Measurements from ENCODE around the gene LRR1. TPM values are rescaled to one million over a fixed set of nuclear protein-coding genes. Genes with fewer than 3 reads are reported as not detected.
"Not testable (repeated sequence)": the region's sequence is repeated elsewhere in the genome, so short reads cannot be mapped to it uniquely, and the experiment has no call there.

Gene LRR1
- total and polyA plus RNA-seq, 4 donors: 6.8 to 11.3 (median 9.6) TPM

- no peak overlapping the region for H3K4me3 ChIP-seq (ENCODE audit: low read depth, low read length)
- no peaks in the 10 kb centered on the region for H3K9me3 ChIP-seq (ENCODE audit: control insufficient read depth, insufficient read depth, low read length)
- peaks cover 3% of the 10 kb centered on the region for H3K4me1 ChIP-seq (ENCODE audit: control insufficient read depth, insufficient read depth, low read length)
- H3K27me3 ChIP-seq (ENCODE audit: control insufficient read depth, insufficient read depth, low read length): no peaks in the 10 kb centered on the region
- H3K36me3 ChIP-seq (ENCODE audit: control insufficient read depth, insufficient read depth, low read length): peaks cover 10% of the 10 kb centered on the region
- no peak for DNase-seq (ENCODE audit: low read depth in 4 of 6, low spot score in 6 of 6)
- H3K27ac ChIP-seq (ENCODE audit: low read depth, low read length): no peak overlapping the region
Measured at GRCh38 chr14:49642163-49642562, 43.4 kb downstream of the LRR1 start.

DNA sequence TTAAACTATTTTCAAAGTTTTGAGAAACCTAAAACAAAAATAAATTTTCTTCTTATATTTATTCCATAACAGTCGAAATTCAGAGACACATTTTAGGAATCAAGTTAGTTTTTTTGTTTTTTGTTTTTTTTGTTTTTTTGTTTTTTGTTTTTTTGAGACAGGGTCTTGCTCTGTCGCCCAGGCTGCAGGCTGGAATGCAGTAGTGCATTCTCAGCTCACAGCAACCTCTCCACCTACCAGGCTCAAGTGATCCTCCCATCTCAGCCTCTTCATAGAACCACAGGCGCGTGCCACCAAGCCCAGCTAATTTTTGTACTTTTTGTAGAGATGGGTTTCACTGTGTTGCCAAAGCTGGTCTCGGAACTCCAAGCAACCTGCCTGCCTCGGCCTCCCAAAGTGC lies 54.8 kb downstream of the LRR1 start:
- Histone ChIP-seq H3K27me3 (ENCODE audit: control insufficient read depth, insufficient read depth, low read length) (no peaks in the 10 kb centered on the region), H3K4me1 (ENCODE audit: control insufficient read depth, insufficient read depth, low read length) (no peaks in the 10 kb centered on the region), H3K9me3 (ENCODE audit: control insufficient read depth, insufficient read depth, low read length) (no peaks in the 10 kb centered on the region), H3K36me3 (ENCODE audit: control insufficient read depth, insufficient read depth, low read length) (no peaks in the 10 kb centered on the region), H3K27ac (ENCODE audit: low read depth, low read length) (no peak overlapping the region), H3K4me3 (ENCODE audit: low read depth, low read length) (no peak overlapping the region)
- DNase-seq (ENCODE audit: low read depth in 4 of 6, low spot score in 6 of 6): no peak
- no CpG with 5 or more reads among the region's 6 CpGs for WGBS (ENCODE audit: insufficient coverage)

DNA sequence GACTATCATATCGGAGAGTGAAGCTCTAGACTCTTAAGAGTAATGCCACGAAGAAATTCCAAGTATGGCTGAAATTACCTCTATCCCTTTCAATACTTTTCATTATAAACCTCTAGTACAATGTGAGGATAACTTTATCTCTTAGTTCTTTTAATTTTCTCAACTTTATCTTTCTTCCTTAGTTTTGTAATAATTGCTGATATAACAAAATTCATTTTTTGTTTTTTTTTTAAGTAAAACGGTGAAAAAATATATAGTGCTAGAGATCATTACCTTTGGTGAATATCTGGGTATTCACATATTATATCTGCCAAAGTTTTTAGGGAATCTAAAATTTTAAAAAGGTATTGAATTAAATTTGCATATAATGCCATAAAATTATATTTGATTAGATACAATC lies 55.8 kb downstream of the LRR1 start:
- WGBS (ENCODE audit: insufficient coverage): no CpG with 5 or more reads among the region's 3 CpGs

GRCh38 chr14:49657500-49657899 lies 58.8 kb downstream of the LRR1 start:
- not testable (repeated sequence) for H3K36me3 ChIP-seq (ENCODE audit: control insufficient read depth, insufficient read depth, low read length); DNase-seq (ENCODE audit: low read depth in 4 of 6, low spot score in 6 of 6); H3K27ac ChIP-seq (ENCODE audit: low read depth, low read length); H3K27me3 ChIP-seq (ENCODE audit: control insufficient read depth, insufficient read depth, low read length); H3K4me1 ChIP-seq (ENCODE audit: control insufficient read depth, insufficient read depth, low read length); H3K9me3 ChIP-seq (ENCODE audit: control insufficient read depth, insufficient read depth, low read length); H3K4me3 ChIP-seq (ENCODE audit: low read depth, low read length)
- 100% methylated on average over 2 of the region's 6 CpGs for WGBS (ENCODE audit: insufficient coverage)

More for the DNA sequence above, 55.8 kb downstream of the LRR1 start:
- Histone ChIP-seq H3K4me1 (ENCODE audit: control insufficient read depth, insufficient read depth, low read length) (no peaks in the 10 kb centered on the region), H3K9me3 (ENCODE audit: control insufficient read depth, insufficient read depth, low read length) (no peaks in the 10 kb centered on the region), H3K36me3 (ENCODE audit: control insufficient read depth, insufficient read depth, low read length) (no peaks in the 10 kb centered on the region), H3K4me3 (ENCODE audit: low read depth, low read length) (no peak overlapping the region), H3K27ac (ENCODE audit: low read depth, low read length) (no peak overlapping the region), H3K27me3 (ENCODE audit: control insufficient read depth, insufficient read depth, low read length) (no peaks in the 10 kb centered on the region)
- DNase-seq (ENCODE audit: low read depth in 4 of 6, low spot score in 6 of 6): no peak

DNA sequence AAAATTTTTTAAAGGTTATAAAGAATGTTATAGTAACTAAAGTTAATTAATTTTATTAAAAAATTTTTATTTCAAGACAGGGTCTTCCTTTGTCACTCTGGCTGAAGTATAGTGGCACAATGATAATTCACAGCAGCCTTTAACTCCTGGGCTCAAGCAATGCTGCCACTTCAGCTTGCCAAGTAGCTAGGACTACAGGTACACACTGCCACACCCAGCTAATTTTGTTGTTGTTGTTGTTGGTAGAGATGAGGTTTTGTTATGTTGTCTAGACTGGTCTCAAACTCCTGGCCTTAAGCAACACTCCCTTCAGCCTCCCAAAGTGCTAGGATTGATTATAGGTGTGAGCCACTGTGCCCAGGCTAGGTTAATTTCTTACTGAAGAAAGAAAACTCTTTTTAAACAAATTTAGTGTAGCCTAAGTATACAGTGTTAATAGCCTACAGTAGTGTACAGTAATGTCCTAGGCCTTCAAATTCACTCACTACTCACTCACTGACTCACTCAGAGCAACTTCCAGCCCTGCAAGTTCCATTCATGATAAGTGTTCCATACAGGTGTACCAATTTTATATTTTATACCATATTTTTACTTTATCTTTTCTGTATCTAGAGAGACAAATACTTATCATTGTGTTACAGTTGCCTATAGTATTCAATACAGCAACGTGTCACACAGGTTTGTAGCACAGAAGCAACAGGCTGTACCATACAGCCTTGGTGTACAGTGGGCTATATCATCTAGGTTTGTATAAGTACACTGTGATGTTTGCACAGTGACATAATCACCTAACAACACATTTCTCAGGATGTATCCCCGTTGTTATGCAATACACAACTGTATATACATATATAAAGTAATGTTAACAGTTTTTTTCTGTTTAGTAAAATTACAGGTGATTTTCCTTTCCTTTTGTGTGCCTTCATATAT lies 61.1 kb downstream of the LRR1 start:
- Histone ChIP-seq H3K36me3 (ENCODE audit: control insufficient read depth, insufficient read depth, low read length) (no peaks in the 10 kb centered on the region), H3K27ac (ENCODE audit: low read depth, low read length) (no peak overlapping the region), H3K4me3 (ENCODE audit: low read depth, low read length) (no peak overlapping the region), H3K4me1 (ENCODE audit: control insufficient read depth, insufficient read depth, low read length) (no peaks in the 10 kb centered on the region), H3K27me3 (ENCODE audit: control insufficient read depth, insufficient read depth, low read length) (no peaks in the 10 kb centered on the region), H3K9me3 (ENCODE audit: control insufficient read depth, insufficient read depth, low read length) (no peaks in the 10 kb centered on the region)
- WGBS (ENCODE audit: insufficient coverage): no CpG with 5 or more reads among the region's 2 CpGs
- no peak for DNase-seq (ENCODE audit: low read depth in 4 of 6, low spot score in 6 of 6)

Small RNAs within 50 kb of the gene (small RNA-seq; reads per million reads assigned to genes)
- gene AL139099.3 (ENCODE audit: low replicate concordance) (not detected), gene AL139099.4 (ENCODE audit: low replicate concordance) (not detected), gene RF00019 (ENCODE audit: low replicate concordance) (not detected), gene RNA5SP384 (ENCODE audit: low replicate concordance) (not detected)

Other genes with a start within 250 kb of the LRR1 start
- 1,000 to 10,000 TPM in 1 of 2 donors, 100 to 1,000 TPM in 1; 808 to 2,775 TPM for gene RPS29, start 12.6 kb upstream of the LRR1 start, total RNA-seq
- 1,000 to 10,000 TPM; 1,015 to 1,156 TPM for gene RPS29, start 12.6 kb upstream of the LRR1 start, polyA plus RNA-seq (ENCODE audit: insufficient read length in 2 of 2)
- 100 to 1,000 TPM in 1 of 2 donors, 10 to 100 TPM in 1; 77.6 to 249 TPM for gene RPL36AL, start 21.7 kb downstream of the LRR1 start, total RNA-seq
- 100 to 1,000 TPM; 136 to 153 TPM for gene RPL36AL, start 21.7 kb downstream of the LRR1 start, polyA plus RNA-seq (ENCODE audit: insufficient read length in 2 of 2)
- 10 to 100 TPM; 36.5 to 39.1 TPM for gene MGAT2, start 21.9 kb downstream of the LRR1 start, total RNA-seq
- 10 to 100 TPM; 17.3 to 27.7 TPM for gene MGAT2, start 21.9 kb downstream of the LRR1 start, polyA plus RNA-seq (ENCODE audit: insufficient read length in 2 of 2)
- 10 to 100 TPM in 1 of 2 donors, 1 to 10 TPM in 1; 9.0 to 12.2 TPM for gene DNAAF2, start 36.3 kb downstream of the LRR1 start, total RNA-seq
- 10 to 100 TPM; 13.3 to 13.6 TPM for gene DNAAF2, start 36.3 kb downstream of the LRR1 start, polyA plus RNA-seq (ENCODE audit: insufficient read length in 2 of 2)
- 10 to 100 TPM; 10.6 to 20.1 TPM for gene POLE2, start 89.3 kb downstream of the LRR1 start, total RNA-seq
- 10 to 100 TPM in 1 of 2 donors, 1 to 10 TPM in 1; 8.3 to 14.8 TPM for gene POLE2, start 89.3 kb downstream of the LRR1 start, polyA plus RNA-seq (ENCODE audit: insufficient read length in 2 of 2)
- 10 to 100 TPM; 13.4 to 14.9 TPM for gene KLHDC1, start 94.2 kb downstream of the LRR1 start, total RNA-seq
- gene KLHDC1, start 94.2 kb downstream of the LRR1 start, polyA plus RNA-seq (ENCODE audit: insufficient read length in 2 of 2): 1 to 10 TPM; 4.7 to 7.9 TPM
- gene KLHDC2, start 169.2 kb downstream of the LRR1 start, total RNA-seq: 100 to 1,000 TPM in 1 of 2 donors, 10 to 100 TPM in 1; 96.3 to 116 TPM
- 10 to 100 TPM; 88.9 to 96.1 TPM for gene KLHDC2, start 169.2 kb downstream of the LRR1 start, polyA plus RNA-seq (ENCODE audit: insufficient read length in 2 of 2)

Measured in spinal cord (tissue), 10 donors.